Limb (tissue), 2 donors: ENCODE data around the gene BAHCC1.

Source experiments
- DNase-seq, 2 donors: peaks; one replicate each; pipeline ENCODE4 v3.0.0-alpha.2; 2016; ENCODE audit errors: extremely low spot score in 2 of 2

BAHCC1 gene

GRCh38 chr17:81459864-81460263 lies 64.6 kb downstream of the BAHCC1 start:
- no peak for DNase-seq

GRCh38 chr17:81460856-81461460 lies 65.7 kb downstream of the BAHCC1 start:
- DNase-seq = no peak

DNA sequence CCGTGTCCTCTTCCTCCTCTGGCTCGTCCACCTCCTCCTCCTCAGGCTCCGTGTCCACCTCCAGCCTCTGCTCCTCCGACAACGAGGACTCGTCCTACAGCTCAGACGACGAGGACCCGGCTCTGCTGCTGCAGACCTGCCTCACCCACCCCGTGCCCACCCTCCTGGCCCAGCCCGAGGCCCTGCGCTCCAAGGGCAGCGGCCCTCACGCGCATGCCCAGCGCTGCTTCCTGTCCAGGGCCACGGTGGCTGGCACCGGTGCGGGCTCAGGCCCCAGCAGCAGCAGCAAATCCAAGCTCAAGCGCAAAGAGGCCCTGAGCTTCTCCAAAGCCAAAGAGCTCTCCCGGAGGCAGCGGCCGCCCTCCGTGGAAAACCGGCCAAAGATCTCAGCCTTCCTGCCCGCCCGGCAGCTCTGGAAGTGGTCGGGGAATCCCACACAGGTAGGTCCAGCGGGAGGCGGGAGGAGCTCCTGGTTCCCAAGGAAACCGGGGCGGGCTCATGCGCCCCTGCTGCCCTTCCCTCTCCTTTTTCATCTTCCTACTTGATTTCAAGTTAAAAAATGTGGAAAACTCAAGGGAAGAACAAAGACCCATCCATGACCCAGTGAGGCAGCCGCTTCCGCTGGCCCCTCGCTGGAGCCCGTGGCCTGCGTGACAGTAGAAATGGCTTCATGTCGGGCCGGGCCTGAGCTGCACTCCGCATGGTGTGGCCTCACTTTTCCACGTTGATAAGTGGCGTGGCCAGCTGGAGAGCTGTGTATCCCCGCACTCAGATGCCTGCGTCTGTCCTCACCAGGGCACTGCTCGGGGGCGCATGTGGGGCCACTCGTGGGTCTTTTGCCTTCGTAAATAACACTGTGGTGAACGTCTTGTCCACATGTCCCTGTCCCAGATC lies 66.6 kb downstream of the BAHCC1 start:
- no peak for DNase-seq

- DNase-seq = no peak
Measured at GRCh38 chr17:81462506-81463125, 67.4 kb downstream of the BAHCC1 start.

- no peak for DNase-seq
Measured at GRCh38 chr17:81463506-81463905, 68.2 kb downstream of the BAHCC1 start.

DNA sequence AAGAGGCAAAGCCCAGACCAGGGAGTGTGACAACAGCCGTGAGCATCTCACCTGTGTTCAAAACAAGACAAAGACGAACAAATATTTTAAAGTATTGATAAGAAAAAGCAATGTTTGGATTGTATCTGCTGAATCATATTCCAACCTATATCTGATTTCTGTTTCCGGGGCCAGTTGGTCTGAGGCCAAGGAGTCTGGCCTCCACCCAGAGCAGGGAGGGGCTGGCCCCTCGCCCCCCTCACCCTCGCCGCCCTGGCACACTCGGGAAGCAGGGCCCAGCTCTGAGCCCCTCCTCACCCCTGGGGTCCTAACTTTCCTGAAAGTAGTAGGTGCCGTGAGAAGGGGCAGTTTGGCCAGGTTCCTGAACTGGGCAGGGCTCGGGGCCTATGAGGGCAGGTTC lies 69.3 kb downstream of the BAHCC1 start:
- DNase-seq = no peak

GRCh38 chr17:81465910-81466309 lies 70.7 kb downstream of the BAHCC1 start:
- no peak for DNase-seq

- no peak for DNase-seq
Measured at GRCh38 chr17:81466564-81467472, 71.6 kb downstream of the BAHCC1 start.

DNA sequence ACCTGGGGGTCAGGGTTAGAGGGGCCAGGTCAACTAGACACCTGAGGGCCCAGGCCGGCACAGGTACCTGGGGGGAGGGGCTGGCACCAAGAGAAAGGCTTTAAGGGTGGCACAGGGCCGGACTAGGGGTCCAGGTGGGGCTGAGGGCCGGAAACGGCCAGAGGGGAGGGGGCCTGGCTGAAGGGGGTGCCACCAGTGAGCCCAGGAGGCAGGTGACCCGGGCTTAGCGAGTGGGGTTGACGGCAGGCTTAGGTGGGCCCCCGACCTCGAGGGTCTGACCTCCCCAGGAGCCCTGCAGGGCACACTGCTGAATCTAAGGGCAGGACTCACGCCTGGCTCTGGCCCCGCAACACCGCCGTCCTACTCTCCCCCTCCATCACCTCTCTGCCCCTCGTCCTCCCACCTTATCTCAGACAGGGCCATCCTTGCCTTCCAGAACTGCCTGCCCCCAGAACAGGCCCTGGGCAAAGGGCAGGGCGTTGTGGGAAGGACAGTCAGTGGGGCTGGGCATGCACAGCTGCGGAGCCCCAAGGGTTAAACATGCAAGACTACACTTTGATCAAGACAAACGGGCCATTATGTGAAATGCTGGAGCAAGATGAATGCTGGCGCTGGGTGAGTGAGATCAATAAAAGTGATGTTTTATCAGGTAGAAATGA lies 73.0 kb downstream of the BAHCC1 start:
- no peak for DNase-seq

DNA sequence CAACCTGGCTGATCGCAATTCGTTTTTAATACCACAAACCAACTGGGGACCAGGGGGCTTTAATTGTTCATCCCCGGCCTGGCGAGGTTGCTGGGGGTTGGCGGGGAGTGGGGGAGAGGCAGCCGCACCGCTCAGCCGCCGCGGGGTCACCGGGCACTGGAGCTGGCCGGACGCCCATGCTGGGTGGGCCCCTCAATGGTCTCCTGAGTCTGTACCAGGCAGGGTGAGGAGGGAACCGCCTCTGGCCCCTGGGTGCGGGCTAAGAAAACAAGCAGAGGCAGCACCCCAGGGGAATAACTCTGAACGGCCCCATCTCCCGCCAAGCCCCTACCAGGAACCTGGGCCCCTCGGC lies 73.5 kb downstream of the BAHCC1 start:
- DNase-seq = no peak

DNA sequence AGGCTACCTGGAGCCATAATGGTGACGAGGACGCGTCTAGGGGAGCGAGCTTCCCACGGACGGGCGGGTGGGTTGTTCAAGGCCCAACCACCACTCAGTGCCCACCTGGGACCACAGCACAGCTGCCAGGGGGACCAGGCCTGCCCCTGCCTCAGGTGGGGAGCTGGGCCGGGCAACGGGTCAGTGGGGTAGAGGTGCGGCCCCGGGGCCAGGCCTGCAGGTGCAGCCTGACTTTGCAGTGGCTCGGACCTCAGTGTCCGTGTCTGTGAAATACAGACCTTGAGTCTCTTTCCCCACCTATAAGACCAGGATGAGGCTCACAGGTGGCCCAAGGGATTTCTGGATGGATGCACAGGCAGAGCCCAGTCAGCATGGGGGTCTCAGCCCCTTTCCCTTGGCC lies 74.0 kb downstream of the BAHCC1 start:
- DNase-seq = no peak

DNA sequence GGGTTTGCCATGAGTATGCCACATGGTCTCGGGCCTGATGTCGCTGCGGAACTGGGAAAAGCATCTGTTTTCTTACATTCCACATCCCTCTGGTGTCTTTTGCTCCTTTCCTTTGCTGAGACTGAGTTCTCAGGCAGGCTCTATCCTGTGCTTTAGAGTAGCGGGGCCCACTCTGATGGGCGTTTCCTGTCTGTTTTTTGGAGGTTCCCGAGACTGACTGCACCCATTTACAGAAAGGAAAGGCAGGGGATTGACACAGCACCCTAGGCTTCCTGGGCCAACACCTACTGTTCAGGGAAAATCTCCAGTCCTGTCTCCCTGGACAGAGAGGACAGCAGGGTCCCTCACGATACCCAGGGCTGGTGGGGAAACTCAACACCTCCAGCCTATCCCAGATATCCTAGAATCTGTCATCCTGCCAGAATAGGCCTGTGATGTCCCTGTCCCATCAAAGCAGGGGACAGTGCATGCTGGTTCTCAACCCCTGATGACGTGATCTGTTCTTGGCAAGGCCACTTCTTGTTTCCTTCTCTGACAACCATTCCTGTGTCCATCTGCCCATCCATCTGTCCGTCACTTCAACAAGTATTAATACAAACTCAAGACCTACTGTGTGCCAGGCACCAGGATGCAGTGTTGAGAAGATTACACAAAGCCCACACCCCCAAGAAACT lies 75.2 kb downstream of the BAHCC1 start:
- no peak for DNase-seq

DNA sequence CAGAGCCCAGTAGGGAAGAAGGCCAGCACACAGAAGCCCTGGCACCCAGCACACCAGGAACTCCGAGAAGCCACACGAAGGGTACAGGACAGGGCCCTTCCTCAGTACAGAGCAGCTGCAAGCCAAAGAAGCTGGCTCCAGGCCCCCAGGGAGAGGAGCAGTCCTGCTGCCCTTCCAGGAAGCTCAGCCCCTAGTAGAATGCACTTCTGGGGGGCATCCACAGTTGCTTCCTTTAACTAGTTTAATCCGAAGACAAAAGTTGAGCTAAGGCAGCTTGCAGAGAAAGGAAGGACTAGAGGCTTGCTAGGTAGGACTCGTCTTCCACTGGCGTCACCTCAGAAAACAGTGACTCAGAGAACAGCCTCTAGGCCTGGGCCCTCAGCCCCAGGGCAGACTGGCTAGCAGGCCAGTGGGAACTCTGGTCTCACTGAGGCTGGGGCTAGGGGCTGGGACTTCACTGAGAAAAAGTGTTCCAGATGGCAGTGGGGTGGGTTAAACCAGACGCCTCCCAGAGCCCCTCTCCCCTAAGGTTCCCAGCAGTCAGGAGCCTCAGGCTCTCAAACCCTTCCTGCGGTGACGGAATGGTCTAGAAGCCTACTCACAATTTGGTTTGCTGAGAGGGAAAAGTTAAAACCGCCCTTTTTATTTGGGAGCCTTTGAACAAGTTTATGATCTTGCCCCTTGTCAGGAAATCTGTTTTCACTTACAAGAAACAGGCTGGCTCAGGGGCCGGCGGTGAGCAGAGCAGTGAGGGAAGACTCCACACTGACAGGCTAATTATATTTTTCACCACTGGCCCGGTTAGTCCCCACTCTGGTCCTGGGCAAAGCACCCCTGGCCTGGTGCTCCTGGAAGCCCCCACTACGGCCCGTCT lies 75.9 kb downstream of the BAHCC1 start:
- DNase-seq = no peak

- DNase-seq = peak; percentile 88 to 93
Measured at GRCh38 chr17:81471818-81472456, 76.7 kb downstream of the BAHCC1 start.

- DNase-seq = no peak
Measured at GRCh38 chr17:81473019-81473418, 77.8 kb downstream of the BAHCC1 start.

- DNase-seq = no peak
Measured at GRCh38 chr17:81474958-81475357, 79.7 kb downstream of the BAHCC1 start.

- DNase-seq = no peak
Measured at GRCh38 chr17:81476097-81476496, 80.8 kb downstream of the BAHCC1 start.

DNA sequence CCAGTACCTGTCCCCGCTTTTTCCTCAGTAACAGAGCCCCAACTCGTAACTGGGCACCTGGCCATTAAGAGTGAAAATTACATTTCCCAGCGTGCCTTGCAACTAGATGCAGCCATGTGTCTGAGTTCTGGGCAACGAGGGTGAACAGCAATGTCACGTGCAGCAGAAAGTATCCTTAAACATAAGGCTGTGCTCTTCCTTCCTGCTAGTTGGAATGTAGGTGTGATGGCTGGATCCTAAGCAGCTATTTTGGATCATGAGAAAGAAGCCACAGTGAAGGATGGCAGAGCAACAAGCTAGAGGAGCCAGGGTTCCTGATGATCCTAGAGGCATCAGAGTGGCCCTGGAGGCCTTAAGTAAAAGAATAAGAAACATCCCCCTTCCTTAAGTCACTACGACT lies 81.4 kb downstream of the BAHCC1 start:
- DNase-seq = no peak

DNA sequence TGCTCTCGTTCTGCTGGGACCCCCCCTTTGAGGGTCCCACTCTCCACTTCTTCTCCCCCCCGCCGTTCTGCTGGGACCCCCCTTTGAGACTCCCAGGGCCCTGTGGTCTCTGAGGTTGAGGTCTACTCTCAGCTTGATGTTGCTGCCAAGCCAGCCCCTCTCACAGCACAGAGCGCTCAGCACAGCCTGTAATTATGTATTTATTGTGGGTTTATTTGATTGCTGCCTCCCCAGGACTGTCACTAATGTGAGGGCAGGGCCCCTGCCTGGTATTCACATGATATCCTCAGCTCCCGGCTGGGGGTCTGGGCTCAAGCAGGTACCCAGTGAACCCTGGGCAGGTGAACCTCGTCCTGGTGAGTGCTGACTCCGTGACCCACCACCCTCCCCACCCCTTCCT lies 81.9 kb downstream of the BAHCC1 start:
- DNase-seq = no peak
